A549 (cell line): ENCODE results near the gene SLC40A1. TPM values are rescaled to one million over a fixed set of nuclear protein-coding genes. Genes with fewer than 3 reads are reported as not detected.
A peak's percentile ranks its signal among the peaks of the same experiment; 100 is the strongest.
"Not testable (repeated sequence)": the region's sequence is repeated elsewhere in the genome, so short reads cannot be mapped to it uniquely, and the experiment has no call there.

Experiments
- ATAC-seq, 2 experiments: fragments of 200-7000 bp in 1 of 2; fragments of >200 bp in 1 of 2; cut with Nextera tagmentation in 1 of 2; cut with Tn5 transposase in 1 of 2; 3 replicates each; pipeline versions ENCODE4 v1.8.0 to v1.9.1; 2018 to 2020; ENCODE audit warnings: mild to moderate bottlenecking in 1 of 2, moderate library complexity in 1 of 2
- CTCF ChIA-PET: fragments of 300-600 bp; sonication (Branson Sonifier 250); formaldehyde crosslinking; extraction: SDS; loops from one replicate; lab custom pipeline; 2021; ENCODE audit warnings: antibody characterized with exemption, inconsistent platforms; lab: Yijun Ruan, JAX
- POLR2A ChIA-PET: fragments of 350-600 bp; formaldehyde crosslinking; extraction: SDS; loops from one replicate; lab custom pipeline; 2021; ENCODE audit warnings: antibody characterized with exemption, inconsistent platforms; lab: Yijun Ruan, JAX
- DNase-seq, 2 experiments: peaks; one replicate each; pipeline versions ENCODE4 v3.0.0 to v3.0.0-alpha.2; 2011 to 2016; ENCODE audit warnings: low read depth in 1 of 2, low spot score in 1 of 2
- FAIRE-seq: peaks from 2 replicates; lab custom pipeline; 2011; peaks lifted over from hg19 to GRCh38; lab: Jason Lieb, UNC
- H3K27ac ChIP-seq, 2 experiments: fragments of >200 bp; sonication (Bioruptor Twin); formaldehyde crosslinking; 3 replicates each; pipeline ENCODE4 v1.5.1; 2016 to 2017
- H3K4me1 ChIP-seq: fragments of >200 bp; sonication (Bioruptor Twin); formaldehyde crosslinking; 3 replicates; pipeline ENCODE4 v1.6.1; 2016
- H3K4me2 ChIP-seq: fragments of >200 bp; sonication (Bioruptor Twin); formaldehyde crosslinking; 3 replicates; pipeline ENCODE4 v1.6.1; 2016
- H3K4me3 ChIP-seq: fragments of >200 bp; sonication (Bioruptor Twin); formaldehyde crosslinking; 3 replicates; pipeline ENCODE4 v1.5.1; 2016
- H3K9me3 ChIP-seq: fragments of >200 bp; sonication (Bioruptor Twin); formaldehyde crosslinking; 3 replicates; pipeline ENCODE4 v1.6.1; 2016
- ATOH8 ChIP-seq: fragments of 250-450 bp; sonication (Bioruptor Pico); IDR thresholded peaks from 2 replicates; pipeline ENCODE4 v1.5.0; 2020; ENCODE audit warnings: low read depth, mild to moderate bottlenecking, moderate library complexity
- BCL3 ChIP-seq: fragments of >200 bp; sonication (Bioruptor Twin); formaldehyde crosslinking; IDR thresholded peaks from 3 replicates; pipeline ENCODE4 v1.6.1; 2016
- CBX8 ChIP-seq: fragments of 200-600 bp; sonication (generic); IDR thresholded peaks from 2 replicates; pipeline ENCODE4 v1.6.1; 2016
- EHMT2 ChIP-seq: fragments of 200-600 bp; sonication (generic); IDR thresholded peaks from 2 replicates; pipeline ENCODE4 v1.6.1; 2016; ENCODE audit warnings: antibody characterized with exemption, low read depth, mild to moderate bottlenecking, moderate library complexity
- FOSL2 ChIP-seq, 2 experiments: fragments of 450-650 bp in 1 of 2; fragments of >200 bp in 1 of 2; sonication (Bioruptor Twin) in 1 of 2; formaldehyde crosslinking; IDR thresholded peaks; 2 replicates each; pipeline versions ENCODE4 v1.5.0 to v1.6.1; 2016 to 2020; ENCODE audit warnings: mild to moderate bottlenecking in 1 of 2, moderate library complexity in 1 of 2
- FOXS1 ChIP-seq: fragments of 250-450 bp; sonication (Bioruptor Pico); IDR thresholded peaks from 2 replicates; pipeline ENCODE4 v1.5.0; 2020; ENCODE audit warnings: mild to moderate bottlenecking, moderate library complexity
- HOXA7 ChIP-seq: fragments of 250-450 bp; sonication (Bioruptor Pico); IDR thresholded peaks from 2 replicates; pipeline ENCODE4 v1.5.0; 2020; ENCODE audit warnings: mild to moderate bottlenecking, moderate library complexity
- HOXB5 ChIP-seq: fragments of 250-450 bp; sonication (Bioruptor Pico); IDR thresholded peaks from 2 replicates; pipeline ENCODE4 v1.5.0; 2020; ENCODE audit warnings: mild to moderate bottlenecking, moderate library complexity
- MAX ChIP-seq: IDR thresholded peaks from 2 replicates; pipeline ENCODE4 v1.6.1; 2012
- NFE2L2 ChIP-seq: fragments of 150-350 bp; conservative IDR thresholded peaks from 2 replicates; pipeline ENCODE4 v1.6.1; 2014; ENCODE audit warnings: low read length
- PBX3 ChIP-seq: IDR thresholded peaks from 2 replicates; pipeline ENCODE4 v1.6.1; 2012
- POLR2AphosphoS2 ChIP-seq: conservative IDR thresholded peaks from 2 replicates; pipeline ENCODE4 v1.6.1; 2012; ENCODE audit warnings: low read length, improper control_type of control experiment, inconsistent platforms
- RAD21 ChIP-seq, 2 experiments: fragments of >200 bp in 1 of 2; sonication (Bioruptor Twin) in 1 of 2; formaldehyde crosslinking in 1 of 2; IDR thresholded peaks in 1 of 2; conservative IDR thresholded peaks in 1 of 2; 2 replicates in 1 of 2; 3 replicates in 1 of 2; pipeline ENCODE4 v1.6.1; 2012 to 2018; ENCODE audit warnings: inconsistent platforms in 1 of 2
- REST ChIP-seq: fragments of 200-600 bp; sonication (generic); IDR thresholded peaks from 2 replicates; pipeline ENCODE4 v1.6.1; 2016; ENCODE audit warnings: antibody characterized with exemption, mild to moderate bottlenecking, moderate library complexity
- RFX5 ChIP-seq: fragments of 450-650 bp; IDR thresholded peaks from 2 replicates; pipeline ENCODE4 v1.7.1; 2014; ENCODE audit warnings: antibody characterized with exemption, mild to moderate bottlenecking, moderate library complexity
- RNF2 ChIP-seq: fragments of 200-600 bp; sonication (generic); IDR thresholded peaks from 2 replicates; pipeline ENCODE4 v1.6.1; 2016; ENCODE audit warnings: low read depth, mild to moderate bottlenecking, antibody characterized with exemption, moderate library complexity, borderline replicate concordance
- SMC3 ChIP-seq: fragments of >200 bp; sonication (Bioruptor Twin); formaldehyde crosslinking; IDR thresholded peaks from 3 replicates; pipeline ENCODE4 v1.6.1; 2018; ENCODE audit warnings: inconsistent platforms
- SREBF2 ChIP-seq: fragments of 450-650 bp; IDR thresholded peaks from 2 replicates; pipeline ENCODE4 v1.6.1; 2014; ENCODE audit warnings: mild to moderate bottlenecking, moderate library complexity
- ZC3H11A ChIP-seq: fragments of 450-650 bp; IDR thresholded peaks from 2 replicates; pipeline ENCODE4 v1.6.1; 2014; ENCODE audit warnings: antibody characterized with exemption, mild to moderate bottlenecking
- ZNF302 ChIP-seq: fragments of 250-450 bp; sonication (Bioruptor Pico); IDR thresholded peaks from 2 replicates; pipeline ENCODE4 v1.9.0; 2021; ENCODE audit warnings: inconsistent platforms, mild to moderate bottlenecking, moderate library complexity
- WGBS: methylation state at CpG from one replicate; pipeline ENCODE4 v1.1.6; 2017; ENCODE audit errors: missing lambda C conversion rate; 5-methylcytosine and 5-hydroxymethylcytosine counted together
- polyA plus RNA-seq, 4 experiments: library from polyadenylated mRNA; depleted of rRNA in 3 of 4; stranded (reverse); fragments of >200 nt; fragmentation: RNase III in 1 of 4; extraction: RNeasy Plus Mini Kit Qiagen cat#74134 plus additional on column Dnase treatment in 1 of 4; gene quantifications; 2 replicates in 3 of 4; 3 replicates in 1 of 4; pipeline ENCODE4 v1.2.3, GENCODE V29; 2011 to 2017

The SLC40A1 gene
- polyA plus RNA-seq, 2 of the 4 experiments (the other 2 are of a cell fraction): 8.2 to 12.3 TPM

- WGBS: 53% methylated on average over 4 of the region's 4 CpGs
- ChIA-PET POLR2A (no interaction called here), CTCF (interaction anchor here (1.4 kb wide), 1 partner anchor 22 kb away, joined by 4 read pairs; the partner anchor contains the start of gene SLC40A1)
- no peak overlapping the region for H3K4me3 ChIP-seq
- no peak for ATAC-seq
- TF ChIP-seq SMC3 (no peak), POLR2AphosphoS2 (no peak), RAD21 (conservative IDR thresholded peaks at IDR 0.05 in 1 of 2, IDR thresholded peaks at IDR 0.05 in 1 of 2) (no peak), RNF2 (no peak), CBX8 (no peak), RFX5 (no peak), ZNF302 (no peak)
- no peaks in the 10 kb centered on the region for H3K9me3 ChIP-seq
- no peak overlapping the region for H3K27ac ChIP-seq
- no peak overlapping the region for H3K4me2 ChIP-seq
- no peak for FAIRE-seq
- no peak for DNase-seq
- 0 out of 3 replicates have a peak, but pooled peaks cover 3% of the 10 kb centered on the region for H3K4me1 ChIP-seq
Observed at GRCh38 chr2:189602233-189602632, 21.6 kb upstream of the SLC40A1 start.

GRCh38 chr2:189601652-189602051 lies 21.1 kb upstream of the SLC40A1 start:
- H3K4me1 ChIP-seq, H3K4me3 ChIP-seq, H3K27ac ChIP-seq, CTCF ChIA-PET, DNase-seq, ATAC-seq, FAIRE-seq, H3K9me3 ChIP-seq, H3K4me2 ChIP-seq: not testable (repeated sequence)
- POLR2A ChIA-PET: interaction anchor here (1.1 to 1.3 kb wide), 2 partner anchors 11 to 21 kb away, joined by 4 to 6 read pairs; partner anchors contain the start of gene SLC40A1
- WGBS: 86% methylated on average over 2 of the region's 2 CpGs

- ChIA-PET CTCF (no interaction called here), POLR2A (interaction anchor here (1.1 to 1.3 kb wide), 2 partner anchors 12 to 20 kb away, joined by 4 to 6 read pairs; partner anchors contain the start of gene SLC40A1)
- Histone ChIP-seq H3K9me3 (no peaks in the 10 kb centered on the region), H3K4me2 (no peak overlapping the region), H3K27ac (no peak overlapping the region), H3K4me1 (0 out of 3 replicates have a peak, but pooled peaks cover 3% of the 10 kb centered on the region), H3K4me3 (no peak overlapping the region)
- DNase-seq (peak in 1 of 2 experiments; percentile 46), ATAC-seq (peak in 1 of 2 experiments; percentile 77; a peak in 3 of 6 replicates), FAIRE-seq (no peak)
- 62% methylated on average over 3 of the region's 3 CpGs for WGBS
- no peak for TF ChIP-seq FOSL2 (IDR thresholded peaks at IDR 0.05)
- TF ChIP-seq FOSL2 (CRISPR knock-in tag; IDR thresholded peaks at IDR 0.05): peak; percentile 39; the same call in 1 of the 2 replicates
- no peak for TF ChIP-seq MAX
Observed at GRCh38 chr2:189601043-189601442, 20.5 kb upstream of the SLC40A1 start.

GRCh38 chr2:189599245-189599644 lies 18.7 kb upstream of the SLC40A1 start:
- no peak overlapping the region for H3K4me3 ChIP-seq
- no peaks in the 10 kb centered on the region for H3K9me3 ChIP-seq
- DNase-seq (no peak), ATAC-seq (no peak), FAIRE-seq (no peak)
- CTCF ChIA-PET: interaction anchor here (2.0 kb wide), 1 partner anchor 62 kb away, joined by 4 read pairs; the partner anchor contains the start of gene ASNSD1
- WGBS: 13% methylated on average over 1 of the region's 1 CpG
- H3K4me2 ChIP-seq: no peak overlapping the region; the same call in 2 of the 3 replicates
- H3K4me1 ChIP-seq: 0 out of 3 replicates have a peak, but pooled peaks cover 3% of the 10 kb centered on the region
- H3K27ac ChIP-seq: no peak overlapping the region
- no peak for TF ChIP-seq HOXA7 (CRISPR knock-in tag)
- TF ChIP-seq PBX3: no peak
- TF ChIP-seq HOXB5: no peak
- no peak for TF ChIP-seq ZC3H11A
- no peak for TF ChIP-seq FOXS1 (CRISPR knock-in tag)
- no peak for TF ChIP-seq SREBF2
- no peak for TF ChIP-seq ATOH8 (CRISPR knock-in tag)
- no peak for TF ChIP-seq REST
- no peak for TF ChIP-seq BCL3
- TF ChIP-seq EHMT2: no peak
- TF ChIP-seq NFE2L2: no peak
- POLR2A ChIA-PET: no interaction called here
